GM12872 (cell line): ENCODE results near the gene RAB8B.

Experiments
- TF ChIP-seq, protein P1 (sequence below): IDR thresholded peaks from 3 replicates; pipeline ENCODE4 v1.5.1; 2011; ENCODE audit warnings: low read depth, mild to moderate bottlenecking, low read length, moderate library complexity; ENCODE audit not compliant: insufficient read depth

The RAB8B gene

DNA sequence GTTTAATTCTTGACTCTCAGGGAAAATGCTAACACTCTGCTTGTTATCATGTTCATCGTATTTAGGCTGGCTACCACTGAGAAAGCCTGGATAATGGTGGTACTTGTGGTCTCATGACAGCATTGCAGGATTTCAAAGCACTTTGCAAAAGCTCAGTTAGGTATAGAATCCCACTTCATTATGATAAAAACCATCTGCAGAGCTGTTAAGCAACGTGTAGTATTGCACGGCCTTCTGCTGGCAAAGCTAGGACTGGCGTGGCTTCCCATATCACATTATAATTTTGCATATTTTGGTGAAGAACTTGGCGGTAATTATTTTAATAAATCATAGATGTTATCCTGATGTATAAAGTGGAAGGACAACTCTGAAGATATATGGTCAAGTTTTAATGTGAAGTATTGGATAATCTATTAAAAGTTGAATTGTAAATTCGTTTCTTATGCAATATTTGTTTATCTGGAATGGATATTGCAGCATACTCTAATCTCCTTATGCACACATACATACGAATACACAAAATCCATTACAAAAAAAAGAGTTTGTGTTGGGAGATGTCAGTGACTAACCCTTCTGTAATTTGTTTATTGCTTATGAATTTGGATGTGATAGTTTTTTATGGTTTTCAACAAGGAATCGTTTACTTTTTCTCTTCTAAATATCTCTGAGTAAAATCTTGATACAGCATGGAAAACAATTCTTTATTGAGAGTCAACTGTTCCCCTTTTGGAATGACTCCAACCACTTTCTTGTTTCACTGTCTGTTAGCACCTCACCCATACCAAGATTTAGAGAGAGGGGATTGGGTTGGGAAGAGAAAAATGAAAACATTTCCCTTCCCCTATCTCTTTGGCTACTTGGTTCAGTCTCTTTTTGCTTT is 9.2 kb downstream of the RAB8B start:
- TF ChIP-seq, protein P1, sequence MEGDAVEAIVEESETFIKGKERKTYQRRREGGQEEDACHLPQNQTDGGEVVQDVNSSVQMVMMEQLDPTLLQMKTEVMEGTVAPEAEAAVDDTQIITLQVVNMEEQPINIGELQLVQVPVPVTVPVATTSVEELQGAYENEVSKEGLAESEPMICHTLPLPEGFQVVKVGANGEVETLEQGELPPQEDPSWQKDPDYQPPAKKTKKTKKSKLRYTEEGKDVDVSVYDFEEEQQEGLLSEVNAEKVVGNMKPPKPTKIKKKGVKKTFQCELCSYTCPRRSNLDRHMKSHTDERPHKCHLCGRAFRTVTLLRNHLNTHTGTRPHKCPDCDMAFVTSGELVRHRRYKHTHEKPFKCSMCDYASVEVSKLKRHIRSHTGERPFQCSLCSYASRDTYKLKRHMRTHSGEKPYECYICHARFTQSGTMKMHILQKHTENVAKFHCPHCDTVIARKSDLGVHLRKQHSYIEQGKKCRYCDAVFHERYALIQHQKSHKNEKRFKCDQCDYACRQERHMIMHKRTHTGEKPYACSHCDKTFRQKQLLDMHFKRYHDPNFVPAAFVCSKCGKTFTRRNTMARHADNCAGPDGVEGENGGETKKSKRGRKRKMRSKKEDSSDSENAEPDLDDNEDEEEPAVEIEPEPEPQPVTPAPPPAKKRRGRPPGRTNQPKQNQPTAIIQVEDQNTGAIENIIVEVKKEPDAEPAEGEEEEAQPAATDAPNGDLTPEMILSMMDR: no peak

GRCh38 chr15:63200464-63201249 is 11.3 kb downstream of the RAB8B start:
- TF ChIP-seq, protein P1: no peak

DNA sequence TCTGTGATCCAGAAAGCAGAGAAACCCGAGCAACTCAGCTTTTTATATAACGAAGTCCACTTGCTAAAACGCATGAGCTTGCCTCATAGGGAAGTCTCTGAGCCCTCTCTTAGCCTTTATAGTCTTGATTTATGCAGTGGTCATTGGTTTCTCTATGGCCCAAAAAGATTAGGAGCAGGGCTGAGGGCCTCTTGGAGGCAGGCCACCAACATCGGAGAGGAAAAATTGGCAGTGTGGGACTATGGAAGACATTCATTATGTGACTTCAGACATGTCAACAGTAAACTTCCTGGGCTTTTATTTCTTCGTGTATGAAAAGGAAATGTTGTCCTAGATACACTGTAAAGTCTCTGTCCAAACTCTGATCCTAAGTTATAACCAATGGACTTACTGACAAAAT is 13.5 kb downstream of the RAB8B start:
- TF ChIP-seq, protein P1: no peak

- TF ChIP-seq, protein P1: no peak
Observed at GRCh38 chr15:63203451-63204090, 14.2 kb downstream of the RAB8B start.

DNA sequence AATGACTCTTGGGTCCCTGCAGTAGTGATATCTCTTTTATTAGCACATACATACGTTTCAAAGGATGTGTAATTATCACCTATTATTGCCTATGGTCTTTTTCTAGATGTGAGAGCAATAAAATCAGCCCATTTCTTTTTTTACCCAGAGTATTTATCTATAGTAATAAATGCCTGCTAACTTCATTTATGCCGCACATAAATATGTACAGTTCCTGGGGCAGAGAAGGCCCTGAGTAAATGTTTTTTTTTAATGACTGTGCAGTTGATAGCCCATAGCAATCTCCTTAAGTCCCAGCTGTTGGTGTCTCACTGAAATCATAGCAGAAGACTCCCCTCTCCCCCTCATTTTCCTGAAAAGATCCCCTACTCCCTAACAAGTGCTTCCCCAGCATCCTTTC is 16.7 kb downstream of the RAB8B start:
- TF ChIP-seq, protein P1: no peak

DNA sequence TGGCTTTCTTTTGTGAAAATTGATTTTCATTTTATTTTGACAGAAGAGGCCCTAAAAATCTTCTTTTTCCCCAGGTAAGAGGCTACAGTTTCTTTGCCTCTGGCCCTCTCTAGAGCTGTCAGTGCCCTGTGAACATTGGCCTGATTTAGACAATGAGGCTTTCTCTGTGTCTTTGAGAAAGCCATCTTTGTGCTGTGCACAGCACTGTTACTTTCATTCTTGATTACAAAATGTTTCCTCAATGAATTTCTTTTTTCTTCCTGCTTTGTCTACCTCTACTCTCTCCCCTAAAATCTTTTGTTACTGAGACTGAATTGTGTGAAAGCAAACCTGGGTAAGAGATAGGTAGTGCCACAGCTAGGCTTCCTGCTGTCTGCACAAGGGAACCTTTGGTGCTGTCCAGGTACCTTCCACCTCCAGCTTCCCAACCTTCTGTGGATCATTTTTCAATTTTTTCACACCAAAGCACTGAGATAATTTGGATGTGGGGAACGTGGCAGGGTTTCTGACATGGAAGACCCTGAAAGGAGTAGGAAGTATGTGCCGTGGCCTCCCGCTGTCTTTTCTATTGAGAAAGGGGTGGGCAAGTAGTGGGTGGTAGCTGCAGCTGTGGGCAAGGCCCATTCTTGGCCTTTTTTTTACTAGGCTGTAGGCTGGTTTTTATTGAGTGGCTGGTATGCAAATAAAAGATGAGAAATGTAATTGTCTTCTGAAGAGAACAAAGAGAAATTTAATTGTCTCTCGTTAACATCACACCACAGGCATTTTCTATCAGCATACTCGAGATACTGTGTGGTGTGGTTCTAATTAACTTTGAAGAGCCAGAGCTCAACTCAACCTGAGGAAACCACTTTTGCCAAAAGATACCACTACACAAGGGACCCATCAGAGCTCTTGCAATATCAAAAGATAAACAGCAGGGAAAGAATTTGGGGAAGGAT is 21.0 kb downstream of the RAB8B start:
- TF ChIP-seq, protein P1: no peak
